Measurements from ENCODE around the gene FXR2.
"Not testable (repeated sequence)": the region's sequence is repeated elsewhere in the genome, so short reads cannot be mapped to it uniquely, and the experiment has no call there.

FXR2 gene

DNA sequence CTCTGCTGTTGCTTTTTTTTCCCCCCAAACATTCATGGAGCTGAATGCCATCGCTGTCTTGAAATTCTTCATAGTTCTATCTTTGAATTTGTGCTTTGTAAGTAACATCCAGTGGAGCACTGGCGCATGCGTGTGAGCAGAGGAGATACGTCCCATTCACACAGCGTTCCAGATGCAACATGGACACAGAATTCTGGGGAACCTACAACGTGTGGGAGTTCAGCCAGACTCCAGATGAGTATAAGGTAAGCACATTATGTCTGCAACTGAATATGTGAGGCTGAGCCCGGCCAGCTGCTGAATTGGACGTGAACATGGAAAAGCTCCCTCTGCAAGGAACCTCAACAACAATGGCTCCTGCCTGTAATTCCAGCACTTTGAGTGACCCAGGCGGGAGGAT lies 31.8 kb upstream of the FXR2 start:
- H3K9me3 ChIP-seq (ENCODE audit: insufficient read depth, low read depth, low read length), result no peaks in the 10 kb centered on the region
- H3K4me1 ChIP-seq (ENCODE audit: insufficient read depth, low read length), result no peaks in the 10 kb centered on the region; the same call in 1 of the 2 replicates
- H3K4me3 ChIP-seq (ENCODE audit: low read length), result no peak overlapping the region
- H3K27ac ChIP-seq (ENCODE audit: low read length), result no peak overlapping the region
- no peaks in the 10 kb centered on the region for H3K36me3 ChIP-seq (ENCODE audit: insufficient read depth, low read depth, low read length)
- H3K27me3 ChIP-seq (ENCODE audit: insufficient read depth, low read length), result peaks cover 19% of the 10 kb centered on the region
- H3K9ac ChIP-seq (ENCODE audit: low read depth, low read length), result no peak overlapping the region

DNA sequence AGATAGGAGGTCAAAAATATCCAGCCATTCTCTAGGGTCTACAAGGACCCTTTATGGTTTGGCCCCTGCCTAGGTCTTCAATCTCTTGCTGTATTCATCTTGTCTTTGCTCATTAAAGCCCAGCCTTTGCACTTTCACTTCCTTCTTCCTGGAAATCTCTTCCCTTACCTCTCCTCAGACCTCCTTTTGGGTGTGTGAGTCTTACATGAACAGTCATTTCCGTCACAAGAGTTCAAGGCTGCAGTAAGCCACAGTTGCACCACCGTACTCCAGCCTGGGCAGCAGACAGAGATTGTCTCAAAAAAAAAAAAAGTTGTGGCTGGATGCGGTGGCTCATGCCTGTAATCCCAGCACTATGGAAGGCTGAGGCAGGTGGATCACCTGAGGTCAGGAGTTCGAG lies 30.1 kb upstream of the FXR2 start:
- H3K36me3 ChIP-seq (ENCODE audit: insufficient read depth, low read depth, low read length), result no peaks in the 10 kb centered on the region
- no peak overlapping the region for H3K4me3 ChIP-seq (ENCODE audit: low read length)
- no peaks in the 10 kb centered on the region for H3K9me3 ChIP-seq (ENCODE audit: insufficient read depth, low read depth, low read length)
- H3K9ac ChIP-seq (ENCODE audit: low read depth, low read length), result no peak overlapping the region
- H3K27ac ChIP-seq (ENCODE audit: low read length), result no peak overlapping the region
- no peaks in the 10 kb centered on the region for H3K4me1 ChIP-seq (ENCODE audit: insufficient read depth, low read length)
- H3K27me3 ChIP-seq (ENCODE audit: insufficient read depth, low read length), result peaks cover 8% of the 10 kb centered on the region

DNA sequence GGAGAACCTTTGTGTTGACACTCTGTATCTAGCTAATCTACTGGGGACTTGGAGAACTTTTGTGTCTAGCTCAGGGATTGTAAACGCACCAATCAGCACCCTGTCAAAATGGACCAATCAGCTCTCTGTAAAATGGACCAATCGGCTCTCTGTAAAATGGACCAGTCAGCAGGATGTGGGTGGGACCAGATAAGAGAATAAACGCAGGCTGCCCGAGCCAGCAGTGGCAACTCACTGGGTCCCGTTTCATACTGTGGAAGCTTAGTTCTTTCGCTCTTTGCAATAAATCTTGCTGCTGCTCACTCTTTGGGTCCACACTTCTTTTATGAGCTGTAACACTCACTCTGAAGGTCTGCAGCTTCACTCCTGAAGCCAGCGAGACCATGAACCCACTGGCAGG lies 26.9 kb upstream of the FXR2 start:
- not testable (repeated sequence) for H3K36me3 ChIP-seq (ENCODE audit: insufficient read depth, low read depth, low read length); H3K9ac ChIP-seq (ENCODE audit: low read depth, low read length); H3K4me3 ChIP-seq (ENCODE audit: low read length); H3K9me3 ChIP-seq (ENCODE audit: insufficient read depth, low read depth, low read length); H3K27me3 ChIP-seq (ENCODE audit: insufficient read depth, low read length); H3K27ac ChIP-seq (ENCODE audit: low read length); H3K4me1 ChIP-seq (ENCODE audit: insufficient read depth, low read length)

DNA sequence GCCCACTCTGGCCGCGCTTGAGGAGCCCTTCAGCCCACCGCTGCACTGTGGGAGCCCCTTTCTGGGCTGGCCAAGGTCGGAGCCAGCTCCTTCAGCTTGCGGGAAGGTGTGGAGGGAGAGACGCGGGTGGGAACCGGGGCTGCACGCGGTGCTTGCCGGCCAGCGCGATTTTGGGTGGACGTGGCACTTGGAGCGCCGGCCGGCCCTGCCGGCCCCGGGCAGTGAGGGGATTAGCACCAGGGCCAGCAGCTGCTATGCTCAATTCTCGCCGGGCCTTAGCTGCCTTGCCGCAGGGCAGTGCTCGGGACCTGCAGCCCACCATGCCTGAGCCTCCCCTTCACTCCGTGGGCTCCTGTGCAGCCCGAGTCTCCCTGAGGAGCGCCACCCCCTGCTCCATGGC lies 26.1 kb upstream of the FXR2 start:
- no peaks in the 10 kb centered on the region; the same call in 1 of the 2 replicates for H3K27me3 ChIP-seq (ENCODE audit: insufficient read depth, low read length)
- H3K9me3 ChIP-seq (ENCODE audit: insufficient read depth, low read depth, low read length), result no peaks in the 10 kb centered on the region
- H3K27ac ChIP-seq (ENCODE audit: low read length), result no peak overlapping the region
- no peak overlapping the region for H3K9ac ChIP-seq (ENCODE audit: low read depth, low read length)
- no peaks in the 10 kb centered on the region for H3K36me3 ChIP-seq (ENCODE audit: insufficient read depth, low read depth, low read length)
- H3K4me1 ChIP-seq (ENCODE audit: insufficient read depth, low read length), result peaks cover 6% of the 10 kb centered on the region; the same call in 1 of the 2 replicates
- H3K4me3 ChIP-seq (ENCODE audit: low read length), result no peak overlapping the region

DNA sequence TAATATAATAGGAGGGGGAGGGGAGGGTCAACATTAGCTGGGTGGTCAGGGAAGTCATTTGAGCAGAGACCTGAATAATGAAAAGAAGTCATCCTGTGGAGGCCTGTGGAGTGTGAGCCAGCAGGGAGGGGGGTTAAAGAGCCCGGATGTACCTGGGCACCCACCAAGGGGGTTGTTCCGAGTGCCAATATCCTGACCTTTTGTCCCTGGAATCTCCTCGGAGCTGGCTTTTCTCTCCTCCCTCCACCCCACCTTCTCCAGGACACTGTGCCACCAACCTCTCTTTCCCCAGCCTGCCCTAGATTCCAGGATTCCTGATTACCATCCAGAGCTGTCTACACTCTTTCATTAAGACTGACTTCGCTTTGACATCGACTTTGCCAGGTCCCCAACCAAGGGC lies 21.5 kb upstream of the FXR2 start:
- Histone ChIP-seq H3K4me1 (ENCODE audit: insufficient read depth, low read length) (peaks cover 6% of the 10 kb centered on the region; the same call in 1 of the 2 replicates), H3K4me3 (ENCODE audit: low read length) (no peak overlapping the region), H3K27me3 (ENCODE audit: insufficient read depth, low read length) (no peaks in the 10 kb centered on the region), H3K36me3 (ENCODE audit: insufficient read depth, low read depth, low read length) (no peaks in the 10 kb centered on the region), H3K9me3 (ENCODE audit: insufficient read depth, low read depth, low read length) (no peaks in the 10 kb centered on the region), H3K27ac (ENCODE audit: low read length) (no peak overlapping the region), H3K9ac (ENCODE audit: low read depth, low read length) (peak overlapping the region; percentile 21; the same call in 1 of the 2 replicates)

DNA sequence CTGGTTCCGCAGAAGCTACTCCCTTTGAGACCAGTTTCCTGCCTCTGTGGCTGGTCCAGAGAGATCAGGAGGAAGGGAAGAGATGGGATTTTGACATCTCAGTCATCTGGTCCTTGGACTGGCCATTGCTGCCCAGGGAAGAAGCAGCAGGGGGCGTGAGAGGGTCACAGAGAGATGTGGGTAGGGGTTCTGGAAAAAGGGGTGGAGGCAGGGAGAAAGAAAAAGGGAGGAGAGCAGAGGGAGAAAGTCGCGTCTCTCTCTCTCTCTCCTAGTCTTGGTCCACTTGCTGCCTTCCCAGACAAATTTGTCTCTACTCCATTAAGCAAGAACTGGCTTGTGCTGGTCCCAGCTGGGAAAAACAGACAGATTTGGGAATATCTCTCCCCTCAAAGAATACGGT lies 19.7 kb upstream of the FXR2 start:
- Histone ChIP-seq H3K4me3 (ENCODE audit: low read length) (no peak overlapping the region), H3K36me3 (ENCODE audit: insufficient read depth, low read depth, low read length) (no peaks in the 10 kb centered on the region), H3K9ac (ENCODE audit: low read depth, low read length) (no peak overlapping the region; the same call in 1 of the 2 replicates), H3K9me3 (ENCODE audit: insufficient read depth, low read depth, low read length) (no peaks in the 10 kb centered on the region), H3K27me3 (ENCODE audit: insufficient read depth, low read length) (no peaks in the 10 kb centered on the region), H3K4me1 (ENCODE audit: insufficient read depth, low read length) (peaks cover 6% of the 10 kb centered on the region; the same call in 1 of the 2 replicates), H3K27ac (ENCODE audit: low read length) (no peak overlapping the region)

DNA sequence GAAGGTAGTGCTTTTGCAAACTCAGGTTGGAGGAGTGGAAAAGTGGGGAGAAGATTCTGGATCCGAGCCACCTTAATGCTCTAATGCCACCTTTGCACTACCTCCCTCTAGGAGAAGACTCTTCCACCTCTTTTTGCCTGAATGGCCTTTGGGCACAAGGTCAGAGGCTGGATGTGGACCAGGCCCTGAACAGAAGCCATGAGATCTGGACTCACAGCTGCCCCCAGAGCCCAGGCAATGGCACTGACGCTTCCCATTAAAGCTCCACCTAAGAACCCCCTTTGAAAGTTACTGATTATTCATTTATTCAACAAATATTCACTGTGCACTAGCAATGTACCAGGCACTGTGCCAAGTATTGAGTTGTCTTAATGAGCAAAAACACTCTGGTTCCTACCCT lies 18.4 kb upstream of the FXR2 start:
- Histone ChIP-seq H3K27me3 (ENCODE audit: insufficient read depth, low read length) (no peaks in the 10 kb centered on the region), H3K27ac (ENCODE audit: low read length) (no peak overlapping the region), H3K4me3 (ENCODE audit: low read length) (no peak overlapping the region), H3K9me3 (ENCODE audit: insufficient read depth, low read depth, low read length) (no peaks in the 10 kb centered on the region), H3K4me1 (ENCODE audit: insufficient read depth, low read length) (peaks cover 6% of the 10 kb centered on the region; the same call in 1 of the 2 replicates), H3K36me3 (ENCODE audit: insufficient read depth, low read depth, low read length) (no peaks in the 10 kb centered on the region), H3K9ac (ENCODE audit: low read depth, low read length) (no peak overlapping the region)

DNA sequence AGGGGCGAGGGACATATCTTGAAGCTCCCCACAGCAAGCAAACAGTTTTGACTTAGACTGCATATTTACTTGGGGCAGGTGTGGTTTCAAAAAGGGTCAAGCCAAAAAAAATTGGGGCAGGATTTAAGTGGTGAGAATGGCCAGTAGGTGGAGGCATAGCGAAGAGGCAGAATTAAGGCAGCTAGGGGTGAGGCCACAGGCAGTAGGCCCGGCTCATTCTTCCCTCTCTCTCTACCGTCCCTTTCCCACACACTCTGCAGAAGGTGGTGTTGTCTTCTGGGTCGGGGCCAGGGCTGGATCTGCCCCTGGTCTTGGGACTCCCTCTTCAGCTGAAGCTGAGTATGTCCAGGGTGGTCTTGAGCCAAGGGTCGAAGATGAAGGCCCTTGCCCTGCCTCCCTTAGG lies 17.8 kb upstream of the FXR2 start:
- no peaks in the 10 kb centered on the region for H3K36me3 ChIP-seq (ENCODE audit: insufficient read depth, low read depth, low read length)
- no peaks in the 10 kb centered on the region for H3K9me3 ChIP-seq (ENCODE audit: insufficient read depth, low read depth, low read length)
- no peak overlapping the region for H3K4me3 ChIP-seq (ENCODE audit: low read length)
- no peak overlapping the region for H3K27ac ChIP-seq (ENCODE audit: low read length)
- H3K9ac ChIP-seq (ENCODE audit: low read depth, low read length), result no peak overlapping the region
- H3K4me1 ChIP-seq (ENCODE audit: insufficient read depth, low read length), result peaks cover 6% of the 10 kb centered on the region; the same call in 1 of the 2 replicates
- no peaks in the 10 kb centered on the region for H3K27me3 ChIP-seq (ENCODE audit: insufficient read depth, low read length)

DNA sequence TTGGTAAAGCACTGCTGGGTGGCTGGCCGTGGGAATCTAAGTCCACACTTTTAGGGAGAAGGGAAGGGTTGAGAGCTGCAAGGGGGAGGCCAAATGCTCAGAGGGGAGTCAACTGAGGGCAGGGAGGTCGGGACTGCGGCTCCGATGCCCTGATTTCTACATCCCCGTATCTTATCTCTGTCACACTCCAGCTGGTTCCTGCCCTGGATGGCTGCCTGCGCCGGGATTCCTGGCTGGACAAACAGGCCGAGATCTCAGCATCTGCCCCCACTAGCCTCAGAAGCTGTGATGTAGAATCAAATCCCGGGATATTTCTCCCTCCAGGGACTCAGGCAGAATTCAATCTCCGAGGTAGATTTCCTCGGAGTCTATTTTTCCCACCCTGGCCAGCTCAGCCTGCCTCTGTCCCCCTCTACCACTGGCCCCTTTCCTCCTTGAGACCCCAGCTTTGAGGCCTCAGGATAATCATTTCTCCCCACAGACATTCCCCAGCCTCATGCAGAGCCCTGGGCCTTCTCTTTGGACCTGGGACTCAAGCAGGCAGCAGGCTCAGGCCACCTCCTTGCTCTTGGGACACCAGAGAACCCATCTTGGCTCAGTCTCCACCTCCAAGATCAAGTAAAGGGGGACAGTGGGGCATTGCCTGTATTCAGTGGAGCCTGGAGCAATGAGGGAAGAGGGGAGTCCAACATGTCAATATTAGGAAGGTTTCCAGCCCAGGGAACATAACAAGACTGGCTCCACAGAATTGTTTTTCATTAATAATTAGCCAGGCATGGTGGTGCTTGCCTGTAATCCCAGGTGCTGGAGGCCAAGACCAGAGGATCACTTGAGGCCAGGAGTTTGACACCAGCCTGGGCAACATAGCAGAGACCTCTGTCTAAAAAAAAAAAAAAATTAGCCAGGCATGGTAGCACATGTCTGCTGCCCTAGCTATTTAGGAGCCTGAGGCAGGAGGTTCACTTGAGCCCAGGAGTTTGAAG lies 17.0 kb upstream of the FXR2 start:
- no peak overlapping the region for H3K9ac ChIP-seq (ENCODE audit: low read depth, low read length)
- H3K4me3 ChIP-seq (ENCODE audit: low read length), result no peak overlapping the region
- H3K27ac ChIP-seq (ENCODE audit: low read length), result no peak overlapping the region
- H3K27me3 ChIP-seq (ENCODE audit: insufficient read depth, low read length), result no peaks in the 10 kb centered on the region
- H3K9me3 ChIP-seq (ENCODE audit: insufficient read depth, low read depth, low read length), result no peaks in the 10 kb centered on the region
- peaks cover 7% of the 10 kb centered on the region; the same call in 1 of the 2 replicates for H3K4me1 ChIP-seq (ENCODE audit: insufficient read depth, low read length)
- no peaks in the 10 kb centered on the region for H3K36me3 ChIP-seq (ENCODE audit: insufficient read depth, low read depth, low read length)

DNA sequence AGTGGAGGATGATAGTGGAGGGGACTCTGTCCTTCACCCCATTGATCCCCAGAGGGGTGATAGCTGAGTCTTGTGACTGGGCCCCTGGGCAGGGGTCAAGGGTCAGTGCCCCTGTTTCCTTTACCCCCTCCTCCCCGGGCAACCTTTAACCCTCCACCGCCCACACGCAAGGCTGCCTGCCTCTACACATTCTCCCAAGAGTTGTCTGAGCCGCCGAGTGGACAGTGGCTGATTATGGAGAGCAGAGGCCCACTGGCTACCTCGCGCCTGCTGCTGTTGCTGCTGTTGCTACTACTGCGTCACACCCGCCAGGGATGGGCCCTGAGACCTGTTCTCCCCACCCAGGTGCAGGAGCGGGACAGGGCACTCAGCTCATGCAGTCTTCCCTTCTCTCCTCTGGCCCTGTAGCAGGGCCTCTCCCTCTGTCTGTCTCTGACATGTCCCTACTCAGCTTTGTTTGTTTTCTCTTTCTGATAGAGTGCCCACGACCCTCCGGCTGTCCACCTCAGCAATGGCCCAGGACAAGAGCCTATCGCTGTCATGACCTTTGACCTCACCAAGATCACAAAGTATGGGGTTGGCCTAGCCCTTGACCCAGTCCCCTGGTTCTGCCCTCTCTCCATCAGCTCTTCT lies 15.4 kb upstream of the FXR2 start, which contains the start of gene SHBG:
Gene SHBG (plus strand): TSS at position 197 of the 633 bp plus-strand sequence. CDS start 38 bp downstream, at position 235.
- no peak within 1 kb of the TSS for H3K27ac ChIP-seq (ENCODE audit: low read length)

DNA sequence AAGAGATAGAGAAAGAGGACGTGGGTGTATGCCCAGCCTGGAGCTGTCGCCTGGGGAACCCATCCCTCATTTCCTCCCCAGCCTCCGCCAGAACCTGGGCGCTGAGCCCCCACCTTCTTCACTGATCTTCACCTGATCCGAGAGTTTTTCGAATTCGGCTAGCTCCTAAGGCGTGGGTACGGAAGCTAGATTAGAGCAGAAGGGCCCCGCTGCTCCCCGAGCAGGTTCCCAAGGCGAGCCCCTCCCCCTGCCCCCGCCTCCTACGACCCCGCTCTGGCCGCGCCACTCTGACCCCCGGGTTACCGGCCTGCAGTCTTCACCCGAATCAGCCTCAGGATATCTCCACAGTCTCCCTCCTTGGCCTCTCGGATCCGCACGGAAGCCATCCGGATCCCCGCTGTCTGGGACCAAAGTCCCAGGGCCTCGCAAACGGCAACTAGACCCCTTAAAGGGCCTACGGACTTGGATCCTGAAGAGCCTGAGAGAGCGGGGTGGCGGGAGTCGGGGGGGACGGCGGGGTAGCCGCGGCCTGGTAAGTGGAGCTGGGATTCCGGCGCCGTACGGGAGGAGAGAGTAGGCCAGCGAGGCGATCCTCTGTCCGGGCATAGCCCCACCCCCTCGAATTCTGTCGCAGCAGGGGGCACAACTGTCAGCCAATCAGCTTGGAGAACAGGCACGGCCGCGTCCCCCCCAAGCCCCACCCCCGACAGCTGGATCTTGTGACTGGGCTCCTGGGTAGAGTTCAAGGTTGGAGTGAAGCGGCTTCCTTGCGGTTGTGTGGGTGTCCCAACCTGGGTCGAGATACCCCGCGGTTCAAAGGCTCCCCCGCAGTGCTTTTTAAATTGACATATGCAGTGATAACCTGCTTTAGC lies 12.8 kb upstream of the FXR2 start, which contains the start of gene SAT2:
Gene SAT2 (minus strand): TSS at position 572 of the 872 bp plus-strand sequence. CDS start 186 bp downstream, at position 386.
- peaks cover 8% of the 10 kb centered on the region; the same call in 1 of the 2 replicates for H3K36me3 ChIP-seq (ENCODE audit: insufficient read depth, low read depth, low read length)
- peaks cover 6% of the 10 kb centered on the region; the same call in 1 of the 2 replicates for H3K4me1 ChIP-seq (ENCODE audit: insufficient read depth, low read length)
- peak within 1 kb of the TSS; percentile 96 for H3K27ac ChIP-seq (ENCODE audit: low read length)
- H3K9ac ChIP-seq (ENCODE audit: low read depth, low read length), result peak within 1 kb of the TSS; percentile 96
- no peaks in the 10 kb centered on the region for H3K9me3 ChIP-seq (ENCODE audit: insufficient read depth, low read depth, low read length)
- peak within 1 kb of the TSS; percentile 80 for H3K4me3 ChIP-seq (ENCODE audit: low read length)
- no peaks in the 10 kb centered on the region for H3K27me3 ChIP-seq (ENCODE audit: insufficient read depth, low read length)

More for the DNA sequence above, 15.4 kb upstream of the FXR2 start, which contains the start of gene SHBG:
- peaks cover 8% of the 10 kb centered on the region; the same call in 1 of the 2 replicates for H3K36me3 ChIP-seq (ENCODE audit: insufficient read depth, low read depth, low read length)
- H3K4me3 ChIP-seq (ENCODE audit: low read length), result no peak within 1 kb of the TSS
- peaks cover 6% of the 10 kb centered on the region; the same call in 1 of the 2 replicates for H3K4me1 ChIP-seq (ENCODE audit: insufficient read depth, low read length)
- H3K27me3 ChIP-seq (ENCODE audit: insufficient read depth, low read length), result no peaks in the 10 kb centered on the region
- H3K9ac ChIP-seq (ENCODE audit: low read depth, low read length), result no peak within 1 kb of the TSS
- no peaks in the 10 kb centered on the region for H3K9me3 ChIP-seq (ENCODE audit: insufficient read depth, low read depth, low read length)
